HepG2 (cell line): ENCODE results near the gene PPFIA4. TPM values are rescaled to one million over a fixed set of nuclear protein-coding genes. Genes with fewer than 3 reads are reported as not detected.

Experiments used
- ATAC-seq: fragments of 200-7000 bp; cut with Tn5 transposase; 3 replicates; pipeline ENCODE4 v1.9.1; 2020; ENCODE audit warnings: mild to moderate bottlenecking, moderate library complexity
- BruUV-seq: library from RNA; stranded (reverse); fragments of 400-500 nt; replicated peaks from 2 replicates; lab custom pipeline; 2021; lab: Mats Ljungman, UMichigan
- CTCF ChIA-PET: fragments of 300-600 bp; formaldehyde crosslinking; extraction: SDS; loops from one replicate; lab custom pipeline; 2021; ENCODE audit warnings: low total read pairs, inconsistent platforms, low intra/inter-chr PET ratio; lab: Yijun Ruan, JAX
- POLR2A ChIA-PET: fragments of 350-600 bp; sonication (Branson Sonifier 250); formaldehyde crosslinking; loops from one replicate; lab custom pipeline; 2020; ENCODE audit warnings: antibody characterized with exemption, inconsistent platforms; lab: Yijun Ruan, JAX
- DNase-seq: peaks from one replicate; pipeline ENCODE4 v3.0.0-alpha.2; 2015; ENCODE audit warnings: low spot score
- FAIRE-seq: peaks from 3 replicates; lab custom pipeline; 2011; peaks lifted over from hg19 to GRCh38; lab: Jason Lieb, UNC
- H2AFZ ChIP-seq: one replicate; pipeline ENCODE4 v1.6.1; 2011; ENCODE audit warnings: low read length, inconsistent platforms
- H3K27ac ChIP-seq: fragments of 300-600 bp; 3 replicates; pipeline ENCODE4 v1.8.0; 2011; ENCODE audit warnings: mixed run types, mild to moderate bottlenecking, mixed read lengths, low read length, inconsistent platforms; ENCODE audit not compliant: insufficient read depth; ENCODE audit errors: extremely low read length
- H3K27me3 ChIP-seq, 2 experiments: fragments of 200-600 bp in 1 of 2; 2 replicates in 1 of 2; 3 replicates in 1 of 2; pipeline versions ENCODE4 v1.6.0 to v1.8.0; 2011; ENCODE audit warnings: low read length in 2 of 2, mild to moderate bottlenecking in 2 of 2, moderate library complexity in 2 of 2, inconsistent platforms in 1 of 2; ENCODE audit not compliant: insufficient read depth in 2 of 2, control insufficient read depth in 1 of 2
- H3K36me3 ChIP-seq, 2 experiments: fragments of 200-600 bp in 1 of 2; replicated peaks in 1 of 2; 2 replicates in 1 of 2; 3 replicates in 1 of 2; pipeline versions ENCODE4 v1.5.1 to v1.8.0; 2011; ENCODE audit warnings: low read length in 2 of 2, inconsistent platforms in 1 of 2; ENCODE audit not compliant: insufficient read depth in 2 of 2, control insufficient read depth in 1 of 2
- H3K4me1 ChIP-seq: 2 replicates; pipeline ENCODE4 v1.5.1; 2012; ENCODE audit warnings: low read length, inconsistent platforms; ENCODE audit not compliant: insufficient read depth
- H3K4me2 ChIP-seq: 2 replicates; pipeline ENCODE4 v1.6.0; 2011; ENCODE audit warnings: low read depth, low read length, inconsistent platforms
- H3K4me3 ChIP-seq, 3 experiments: fragments of 200-600 bp in 1 of 3; sonication (generic), shearing (Covaris generic) in 1 of 3; replicated peaks in 1 of 3; 2 replicates each; pipeline ENCODE4 v1.5.1; 2011 to 2016; ENCODE audit warnings: low read length in 3 of 3, inconsistent platforms in 2 of 3, low read depth in 2 of 3, mild to moderate bottlenecking in 2 of 3, control low read depth in 1 of 3, mixed read lengths in 1 of 3; ENCODE audit not compliant: insufficient read depth in 1 of 3
- H3K79me2 ChIP-seq: one replicate; pipeline ENCODE4 v1.6.1; 2011; ENCODE audit warnings: low read length, inconsistent platforms; ENCODE audit not compliant: insufficient read depth
- H3K9ac ChIP-seq: 2 replicates; pipeline ENCODE4 v1.6.0; 2011; ENCODE audit warnings: mild to moderate bottlenecking, low read depth, low read length, inconsistent platforms; ENCODE audit not compliant: insufficient read depth
- H3K9me3 ChIP-seq: 2 replicates; pipeline ENCODE4 v1.5.1; 2012; ENCODE audit warnings: mild to moderate bottlenecking, low read length
- H4K20me1 ChIP-seq: 2 replicates; pipeline ENCODE4 v1.6.0; 2011; ENCODE audit warnings: inconsistent platforms, mild to moderate bottlenecking, low read length, moderate library complexity; ENCODE audit not compliant: insufficient read depth
- ARID5B ChIP-seq: IDR thresholded peaks from 2 replicates; pipeline ENCODE4 v1.4.0; 2020; ENCODE audit warnings: mild to moderate bottlenecking, missing genetic modification reagents
- CHD2 ChIP-seq: IDR thresholded peaks from 2 replicates; pipeline ENCODE4 v1.6.1; 2011; ENCODE audit warnings: low read depth, low read length, improper control_type of control experiment
- DPF2 ChIP-seq: sonication (generic); formaldehyde crosslinking; IDR thresholded peaks from 2 replicates; pipeline ENCODE4 v1.4.0; 2020; ENCODE audit warnings: mild to moderate bottlenecking, low read depth, missing genetic modification reagents, borderline replicate concordance
- E2F2 ChIP-seq: sonication (generic); formaldehyde crosslinking; IDR thresholded peaks from 2 replicates; pipeline ENCODE4 v1.4.0; 2020; ENCODE audit warnings: missing genetic modification reagents, borderline replicate concordance
- FOXK1 ChIP-seq: sonication (generic); formaldehyde crosslinking; IDR thresholded peaks from 2 replicates; pipeline ENCODE4 v1.4.0; 2020; ENCODE audit warnings: low read depth, missing genetic modification reagents, borderline replicate concordance
- FOXO1 ChIP-seq: sonication (generic); formaldehyde crosslinking; IDR thresholded peaks from 2 replicates; pipeline ENCODE4 v1.4.0; 2020; ENCODE audit warnings: missing genetic modification reagents
- HCFC1 ChIP-seq: fragments of 150-350 bp; IDR thresholded peaks from 2 replicates; pipeline ENCODE4 v1.6.1; 2014; ENCODE audit warnings: low read depth, low read length
- HIC2 ChIP-seq: sonication (generic); formaldehyde crosslinking; IDR thresholded peaks from 2 replicates; pipeline ENCODE4 v1.9.0; 2022; ENCODE audit warnings: low read depth, missing genetic modification reagents
- KDM3A ChIP-seq: IDR thresholded peaks from 2 replicates; pipeline ENCODE4 v1.6.1; 2018; ENCODE audit warnings: low read depth, missing compliant biosample characterization
- KLF16 ChIP-seq, 2 experiments: sonication (generic) in 1 of 2; formaldehyde crosslinking in 1 of 2; IDR thresholded peaks; 2 replicates each; pipeline versions ENCODE4 v1.6.1 to v1.8.0; 2016 to 2023; ENCODE audit warnings: missing genetic modification reagents in 2 of 2, missing compliant biosample characterization in 1 of 2
- MEIS2 ChIP-seq: sonication (generic); formaldehyde crosslinking; IDR thresholded peaks from 2 replicates; pipeline ENCODE4 v1.9.0; 2021; ENCODE audit warnings: mild to moderate bottlenecking, missing genetic modification reagents
- SMYD3 ChIP-seq: sonication (generic); formaldehyde crosslinking; IDR thresholded peaks from 2 replicates; pipeline ENCODE4 v1.8.1; 2023; ENCODE audit warnings: mild to moderate bottlenecking, missing genetic modification reagents
- TP53 ChIP-seq: sonication (generic); formaldehyde crosslinking; conservative IDR thresholded peaks from 2 replicates; pipeline ENCODE4 v1.4.0; 2020; ENCODE audit warnings: missing genetic modification reagents
- ZBTB34 ChIP-seq: sonication (generic); formaldehyde crosslinking; IDR thresholded peaks from 2 replicates; pipeline ENCODE4 v1.8.0; 2022; ENCODE audit warnings: mild to moderate bottlenecking, missing genetic modification reagents
- ZNF292 ChIP-seq: sonication (generic); formaldehyde crosslinking; IDR thresholded peaks from 2 replicates; pipeline ENCODE4 v1.8.1; 2022; ENCODE audit warnings: mild to moderate bottlenecking, low read depth, missing genetic modification reagents, borderline replicate concordance
- ZNF30 ChIP-seq: sonication (generic); formaldehyde crosslinking; IDR thresholded peaks from 2 replicates; pipeline ENCODE4 v1.5.0; 2020; ENCODE audit warnings: mild to moderate bottlenecking, missing genetic modification reagents
- ZNF562 ChIP-seq: sonication (generic); formaldehyde crosslinking; IDR thresholded peaks from 2 replicates; pipeline ENCODE4 v1.8.0; 2022; ENCODE audit warnings: missing genetic modification reagents, borderline replicate concordance
- WGBS: methylation state at CpG from one replicate; pipeline ENCODE4 v1.1.6; 2017; ENCODE audit warnings: low lambda C conversion rate; 5-methylcytosine and 5-hydroxymethylcytosine counted together
- in situ Hi-C: cut with HindIII; loops from 2 replicates; pipeline ENCODE4 v1.10.0; 2017; ENCODE audit warnings: low pct_unique_long_range_greater_than_20kb; ENCODE audit not compliant: extremely low pct_ligation_motif_present
- intact Hi-C: fragments of 100-400 bp; cut with micrococcal nuclease; formaldehyde crosslinking; loops from one replicate; pipeline ENCODE4 v1.10.0; 2022; ENCODE audit not compliant: unreplicated experiment
- polyA plus RNA-seq, 8 experiments: library from polyadenylated mRNA; depleted of rRNA in 3 of 8; stranded (reverse) in 7 of 8; unstranded in 1 of 8; fragments of >200 nt; fragmentation: Illumina TruSeq in 4 of 8; extraction: Trizol in 4 of 8; gene quantifications; 2 replicates each; pipeline versions ENCODE4 v1.2.1 to v1.2.3, GENCODE V29; 2011 to 2016; ENCODE audit warnings: low read depth in 4 of 8, missing spikeins in 1 of 8, mixed read lengths in 1 of 8; ENCODE audit not compliant: insufficient read depth in 1 of 8
- total RNA-seq, 5 experiments: library from RNA; depleted of rRNA; stranded (reverse); fragments of >200 nt; fragmentation: Illumina TruSeq; extraction: Trizol; gene quantifications; 2 replicates each; pipeline ENCODE4 v1.2.3, GENCODE V29; 2016; ENCODE audit warnings: low read depth in 1 of 5

PPFIA4 gene
- total and polyA plus RNA-seq, 2 of the 13 experiments (the other 11 are each of a cell fraction or from before 2014, with no cell fraction given) = 6.4 TPM; not detected in 1

- no peaks in the 10 kb centered on the region for H3K4me1 ChIP-seq
- ChIA-PET POLR2A (no interaction called here), CTCF (no interaction called here)
- 2% methylated on average over 4 of the region's 4 CpGs for WGBS
- DNase-seq (no peak), ATAC-seq (no peak), FAIRE-seq (no peak)
- no TSS peak for BruUV-seq
- in situ Hi-C loops (no loop called here), intact Hi-C loops (no loop called here)
- no peak overlapping the region for H3K4me2 ChIP-seq
- no peak overlapping the region for H2AFZ ChIP-seq
- peaks cover 7 to 48% of the 10 kb centered on the region in 2 experiments for H3K27me3 ChIP-seq
- no peaks in the 10 kb centered on the region for H3K9me3 ChIP-seq
- no peak overlapping the region for H3K4me3 ChIP-seq
- H4K20me1 ChIP-seq = no peaks in the 10 kb centered on the region
- H3K36me3 ChIP-seq = no peaks in the 10 kb centered on the region
- no peak overlapping the region for H3K9ac ChIP-seq
- TF ChIP-seq KLF16 (CRISPR knock-in tag; IDR thresholded peaks at IDR 0.05) (no peak), TP53 (CRISPR knock-in tag) (no peak), SMYD3 (CRISPR knock-in tag) (no peak), KDM3A (CRISPR knock-in tag) (no peak), ZNF562 (CRISPR knock-in tag) (no peak), MEIS2 (CRISPR knock-in tag) (no peak), FOXO1 (CRISPR knock-in tag) (no peak), FOXK1 (no peak), ARID5B (CRISPR knock-in tag) (no peak), E2F2 (CRISPR knock-in tag) (no peak), ZBTB34 (no peak), ZNF30 (no peak), DPF2 (no peak), HCFC1 (no peak), CHD2 (no peak), HIC2 (no peak), ZNF292 (CRISPR knock-in tag) (no peak)
- H3K27ac ChIP-seq = no peak overlapping the region
- H3K79me2 ChIP-seq = no peaks in the 10 kb centered on the region
These were observed 24.5 kb downstream of the PPFIA4 start for GRCh38 chr1:203050826-203051225.
